GM23338 (cell line): ENCODE results near the gene SNX8. TPM values are rescaled to one million over a fixed set of nuclear protein-coding genes. Genes with fewer than 3 reads are reported as not detected.

Source experiments
- ATAC-seq: fragments of 200-7000 bp; cut with Tn5 transposase; 3 replicates; pipeline ENCODE4 v1.9.1; 2020
- DNase-seq: peaks from one replicate; pipeline ENCODE4 v3.0.0-alpha.2; 2015; ENCODE audit warnings: low spot score
- H2AFZ ChIP-seq: fragments of 200-600 bp; sonication (generic); 2 replicates; pipeline ENCODE4 v1.8.0; 2016; ENCODE audit warnings: antibody characterized with exemption, mild to moderate bottlenecking, moderate library complexity
- H3F3A ChIP-seq: fragments of 200-600 bp; sonication (generic); replicated peaks from 2 replicates; pipeline ENCODE4 v1.8.0; 2017; ENCODE audit warnings: antibody characterized with exemption, mixed run types, low read depth
- H3K27ac ChIP-seq: fragments of 200-600 bp; sonication (generic); 2 replicates; pipeline ENCODE4 v1.6.1; 2016; ENCODE audit warnings: low read depth
- H3K27me3 ChIP-seq: fragments of 200-600 bp; sonication (generic); 2 replicates; pipeline ENCODE4 v1.8.0; 2016; ENCODE audit warnings: mild to moderate bottlenecking, mixed run types, moderate library complexity; ENCODE audit not compliant: insufficient read depth
- H3K36me3 ChIP-seq: fragments of 200-600 bp; sonication (generic); 2 replicates; pipeline ENCODE4 v1.8.0; 2016; ENCODE audit warnings: mild to moderate bottlenecking; ENCODE audit not compliant: insufficient read depth
- H3K4me1 ChIP-seq: fragments of 200-600 bp; sonication (generic); 2 replicates; pipeline ENCODE4 v1.8.0; 2016; ENCODE audit warnings: mild to moderate bottlenecking, moderate library complexity; ENCODE audit not compliant: insufficient read depth
- H3K4me2 ChIP-seq: fragments of 200-600 bp; sonication (generic); 2 replicates; pipeline ENCODE4 v1.7.1; 2017; ENCODE audit warnings: mixed run types
- H3K4me3 ChIP-seq: fragments of 200-600 bp; sonication (generic); 2 replicates; pipeline ENCODE4 v1.6.1; 2016; ENCODE audit warnings: mixed run types
- H3K79me2 ChIP-seq: fragments of 200-600 bp; sonication (generic); replicated peaks from 2 replicates; pipeline ENCODE4 v1.8.0; 2017; ENCODE audit warnings: mild to moderate bottlenecking; ENCODE audit not compliant: insufficient read depth
- H3K9me2 ChIP-seq: fragments of 200-600 bp; sonication (generic); 2 replicates; pipeline ENCODE4 v1.8.0; 2017; ENCODE audit not compliant: insufficient read depth
- H4K20me1 ChIP-seq: fragments of 200-600 bp; sonication (generic); replicated peaks from 2 replicates; pipeline ENCODE4 v1.8.0; 2017; ENCODE audit warnings: mild to moderate bottlenecking; ENCODE audit not compliant: insufficient read depth
- H3K27ac Mint-ChIP-seq: 2 replicates; pipeline ENCODE4 v1.8.0; 2020; ENCODE audit warnings: inconsistent platforms, mild to moderate bottlenecking, moderate library complexity, mixed read lengths
- H3K27me3 Mint-ChIP-seq: 3 replicates; pipeline ENCODE4 v1.8.0; 2022; ENCODE audit warnings: low read depth, mild to moderate bottlenecking, moderate library complexity, mixed read lengths, inconsistent platforms; ENCODE audit not compliant: insufficient read depth, poor library complexity
- H3K36me3 Mint-ChIP-seq: 3 replicates; pipeline ENCODE4 v1.8.0; 2021; ENCODE audit warnings: low read depth, mild to moderate bottlenecking, inconsistent platforms, moderate library complexity, mixed read lengths
- H3K4me1 Mint-ChIP-seq: 3 replicates; pipeline ENCODE4 v1.8.0; 2020; ENCODE audit warnings: mild to moderate bottlenecking, inconsistent platforms, mixed read lengths
- H3K4me3 Mint-ChIP-seq: 3 replicates; pipeline ENCODE4 v1.8.0; 2021; ENCODE audit warnings: moderate library complexity, mild to moderate bottlenecking, inconsistent platforms, mixed read lengths
- H3K9me3 Mint-ChIP-seq: 3 replicates; pipeline ENCODE4 v1.8.0; 2020; ENCODE audit warnings: moderate library complexity, mild to moderate bottlenecking, inconsistent platforms, mixed read lengths
- CREB1 ChIP-seq: fragments of 250-450 bp; sonication (Bioruptor Pico); IDR thresholded peaks from 2 replicates; pipeline ENCODE4 v1.5.0; 2020; ENCODE audit warnings: low read depth, mild to moderate bottlenecking, moderate library complexity
- CTCF ChIP-seq, 2 experiments: fragments of 200-600 bp in 1 of 2; sonication (generic) in 1 of 2; conservative IDR thresholded peaks; 2 replicates each; pipeline versions ENCODE4 v1.5.1 to v1.6.1; 2016 to 2017; ENCODE audit warnings: antibody characterized with exemption in 2 of 2, low read depth in 2 of 2, mild to moderate bottlenecking in 2 of 2, moderate library complexity in 1 of 2
- ETS1 ChIP-seq: IDR thresholded peaks from 2 replicates; pipeline ENCODE4 v1.6.1; 2016; ENCODE audit warnings: antibody characterized with exemption
- EZH2phosphoT487 ChIP-seq: fragments of 200-600 bp; sonication (generic); IDR thresholded peaks from one replicate; pipeline ENCODE4 v1.8.1; 2018; ENCODE audit warnings: antibody characterized with exemption; ENCODE audit not compliant: unreplicated experiment
- JUNB ChIP-seq: IDR thresholded peaks from one replicate; pipeline ENCODE4 v1.6.1; 2016; ENCODE audit warnings: antibody characterized with exemption; ENCODE audit not compliant: unreplicated experiment
- POLR2AphosphoS5 ChIP-seq: IDR thresholded peaks from 2 replicates; pipeline ENCODE4 v1.6.1; 2016; ENCODE audit warnings: antibody characterized with exemption, low read depth
- REST ChIP-seq: IDR thresholded peaks from one replicate; pipeline ENCODE4 v1.6.1; 2018; ENCODE audit warnings: antibody characterized with exemption; ENCODE audit not compliant: unreplicated experiment
- STAT1 ChIP-seq: IDR thresholded peaks from one replicate; pipeline ENCODE4 v1.6.1; 2016; ENCODE audit warnings: antibody characterized with exemption; ENCODE audit not compliant: unreplicated experiment
- ZNF331 ChIP-seq: fragments of 250-450 bp; sonication (Bioruptor Pico); IDR thresholded peaks from 2 replicates; pipeline ENCODE4 v1.5.0; 2020; ENCODE audit warnings: low read depth, mild to moderate bottlenecking, moderate library complexity
- polyA plus RNA-seq: library from polyadenylated mRNA; unstranded; fragments of >200 nt; fragmentation: Nextera tagmentation; extraction: Ambion mirVana; gene quantifications from 2 replicates; pipeline ENCODE4 v1.2.1, GENCODE V29; 2016
- total RNA-seq: library from RNA; depleted of rRNA; stranded (reverse); fragments of >200 nt; shearing (Covaris generic); gene quantifications from 2 replicates; pipeline ENCODE4 v1.2.3, GENCODE V29; 2014

Gene SNX8
- total and polyA plus RNA-seq, 2 experiments from 2014 or later, result 44.3 to 50.9 TPM

- ATAC-seq (no peak), DNase-seq (no peak)
- peaks cover 12% of the 10 kb centered on the region; the same call in 1 of the 2 replicates for H4K20me1 ChIP-seq
- Mint-ChIP-seq H3K36me3 (peaks cover 44% of the 10 kb centered on the region), H3K4me3 (no peak overlapping the region), H3K9me3 (no peaks in the 10 kb centered on the region), H3K27ac (no peak overlapping the region), H3K27me3 (peaks cover 12% of the 10 kb centered on the region), H3K4me1 (no peaks in the 10 kb centered on the region; the same call in 2 of the 3 replicates)
- H2AFZ ChIP-seq, result no peak overlapping the region
- H3K79me2 ChIP-seq, result peaks cover 14% of the 10 kb centered on the region; the same call in 1 of the 2 replicates
- no peaks in the 10 kb centered on the region; the same call in 1 of the 2 replicates for H3K36me3 ChIP-seq
- no peak overlapping the region for H3K4me3 ChIP-seq
- H3K27me3 ChIP-seq, result no peaks in the 10 kb centered on the region
- no peaks in the 10 kb centered on the region for H3K4me1 ChIP-seq
- H3K4me2 ChIP-seq, result no peak overlapping the region
- TF ChIP-seq CREB1 (CRISPR knock-in tag) (no peak), STAT1 (no peak), JUNB (no peak), ZNF331 (CRISPR knock-in tag) (no peak), EZH2phosphoT487 (no peak), REST (no peak), ETS1 (no peak), CTCF (conservative IDR thresholded peaks at IDR 0.05; ENCODE audit: low read depth in 2 of 2) (no peak), POLR2AphosphoS5 (no peak)
- no peak overlapping the region for H3K27ac ChIP-seq
- no peaks in the 10 kb centered on the region for H3F3A ChIP-seq
- H3K9me2 ChIP-seq, result no peaks in the 10 kb centered on the region
These were observed 110.4 kb downstream of the SNX8 start for GRCh38 chr7:2203766-2204300.
